Natural killer cell (primary cell): Measurements from ENCODE around the gene GPR173. TPM values are rescaled to one million over a fixed set of nuclear protein-coding genes. Genes with fewer than 3 reads are reported as not detected.

ENCODE experiments used
- ATAC-seq, 3 donors: fragments of 150-1000 bp in 2 of 3; fragments of 200-7000 bp in 1 of 3; cut with Tn5 transposase; 1 replicate in 1 of 3; 2 replicates in 2 of 3; pipeline ENCODE4 v1.10.0; 2021; ENCODE audit warnings: mild to moderate bottlenecking in 2 of 3, moderate library complexity in 2 of 3
- DNase-seq, 2 donors: peaks; one replicate each; pipeline versions ENCODE4 v3.0.0 to v3.0.0-alpha.2; 2013 to 2021; ENCODE audit warnings: mixed read lengths in 1 of 2
- H3K27ac ChIP-seq: one replicate; pipeline ENCODE4 v1.5.1; 2013; ENCODE audit warnings: mild to moderate bottlenecking, low read length
- H3K27me3 ChIP-seq: one replicate; pipeline ENCODE4 v1.6.1; 2013; ENCODE audit warnings: low read length; ENCODE audit not compliant: control insufficient read depth, insufficient read depth
- H3K36me3 ChIP-seq: one replicate; pipeline ENCODE4 v1.6.1; 2013; ENCODE audit warnings: low read length; ENCODE audit not compliant: control insufficient read depth, insufficient read depth
- H3K4me1 ChIP-seq: one replicate; pipeline ENCODE4 v1.6.1; 2013; ENCODE audit warnings: low read length; ENCODE audit not compliant: control insufficient read depth, insufficient read depth
- H3K4me3 ChIP-seq: one replicate; pipeline ENCODE4 v1.5.1; 2013; ENCODE audit warnings: low read length
- H3K9me3 ChIP-seq: one replicate; pipeline ENCODE4 v1.6.1; 2013; ENCODE audit warnings: low read length; ENCODE audit not compliant: control insufficient read depth, insufficient read depth
- H3K27ac Mint-ChIP-seq, 2 donors: one replicate each; pipeline ENCODE4 v1.8.0; 2022; ENCODE audit warnings: mild to moderate bottlenecking in 2 of 2, mixed read lengths in 2 of 2, moderate library complexity in 1 of 2
- H3K27me3 Mint-ChIP-seq, 2 donors: one replicate each; pipeline ENCODE4 v1.8.0; 2022; ENCODE audit warnings: low read depth in 2 of 2, mixed read lengths in 2 of 2
- H3K36me3 Mint-ChIP-seq: one replicate; pipeline ENCODE4 v1.8.0; 2022; ENCODE audit warnings: mixed read lengths
- H3K4me1 Mint-ChIP-seq, 2 donors: one replicate each; pipeline ENCODE4 v1.8.0; 2022; ENCODE audit warnings: mixed read lengths in 2 of 2
- H3K4me3 Mint-ChIP-seq: one replicate; pipeline ENCODE4 v1.8.0; 2022; ENCODE audit warnings: mild to moderate bottlenecking, moderate library complexity, mixed read lengths
- H3K9me3 Mint-ChIP-seq, 2 donors: one replicate each; pipeline ENCODE4 v1.8.0; 2022; ENCODE audit warnings: mixed read lengths in 2 of 2
- WGBS: methylation state at CpG from one replicate; pipeline ENCODE4 v1.1.7; 2013; ENCODE audit warnings: missing lambda C conversion rate; ENCODE audit not compliant: insufficient coverage; 5-methylcytosine and 5-hydroxymethylcytosine counted together
- intact Hi-C: fragments of 100-400 bp; cut with micrococcal nuclease; formaldehyde crosslinking; loops from one replicate; pipeline ENCODE4 v1.14.2; 2022
- total RNA-seq, 4 donors: library from RNA; stranded (reverse); fragments of 120-200 nt in 1 of 4; gene quantifications; one replicate each; pipeline versions ENCODE4 v1.2.3 to v1.2.4, GENCODE V29; 2013 to 2022
- TF ChIP-seq, protein P1 (sequence below): fragments of 200-600 bp; IDR thresholded peaks from one replicate; pipeline ENCODE4 v1.8.0; 2022; ENCODE audit warnings: antibody characterized with exemption

Gene GPR173
- total RNA-seq, 3 donors from 2014 or later (not counting 1 experiment from before 2014, with no cell fraction given): 0.48 TPM; not detected in 2

DNA sequence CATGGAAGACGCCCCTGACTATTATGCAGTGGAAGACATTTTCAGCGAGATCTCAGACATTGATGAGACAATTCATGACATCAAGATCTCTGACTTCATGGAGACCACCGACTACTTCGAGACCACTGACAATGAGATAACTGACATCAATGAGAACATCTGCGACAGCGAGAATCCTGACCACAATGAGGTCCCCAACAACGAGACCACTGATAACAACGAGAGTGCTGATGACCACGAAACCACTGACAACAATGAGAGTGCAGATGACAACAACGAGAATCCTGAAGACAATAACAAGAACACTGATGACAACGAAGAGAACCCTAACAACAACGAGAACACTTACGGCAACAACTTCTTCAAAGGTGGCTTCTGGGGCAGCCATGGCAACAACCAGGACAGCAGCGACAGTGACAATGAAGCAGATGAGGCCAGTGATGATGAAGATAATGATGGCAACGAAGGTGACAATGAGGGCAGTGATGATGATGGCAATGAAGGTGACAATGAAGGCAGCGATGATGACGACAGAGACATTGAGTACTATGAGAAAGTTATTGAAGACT, 37.2 kb downstream of the GPR173 start:
- H3K27ac Mint-ChIP-seq: peak overlapping the region; percentile 6 to 86
- TF ChIP-seq, protein P1, sequence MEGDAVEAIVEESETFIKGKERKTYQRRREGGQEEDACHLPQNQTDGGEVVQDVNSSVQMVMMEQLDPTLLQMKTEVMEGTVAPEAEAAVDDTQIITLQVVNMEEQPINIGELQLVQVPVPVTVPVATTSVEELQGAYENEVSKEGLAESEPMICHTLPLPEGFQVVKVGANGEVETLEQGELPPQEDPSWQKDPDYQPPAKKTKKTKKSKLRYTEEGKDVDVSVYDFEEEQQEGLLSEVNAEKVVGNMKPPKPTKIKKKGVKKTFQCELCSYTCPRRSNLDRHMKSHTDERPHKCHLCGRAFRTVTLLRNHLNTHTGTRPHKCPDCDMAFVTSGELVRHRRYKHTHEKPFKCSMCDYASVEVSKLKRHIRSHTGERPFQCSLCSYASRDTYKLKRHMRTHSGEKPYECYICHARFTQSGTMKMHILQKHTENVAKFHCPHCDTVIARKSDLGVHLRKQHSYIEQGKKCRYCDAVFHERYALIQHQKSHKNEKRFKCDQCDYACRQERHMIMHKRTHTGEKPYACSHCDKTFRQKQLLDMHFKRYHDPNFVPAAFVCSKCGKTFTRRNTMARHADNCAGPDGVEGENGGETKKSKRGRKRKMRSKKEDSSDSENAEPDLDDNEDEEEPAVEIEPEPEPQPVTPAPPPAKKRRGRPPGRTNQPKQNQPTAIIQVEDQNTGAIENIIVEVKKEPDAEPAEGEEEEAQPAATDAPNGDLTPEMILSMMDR: no peak
- Histone ChIP-seq H3K27ac (no peak overlapping the region), H3K9me3 (no peaks in the 10 kb centered on the region), H3K36me3 (peaks cover 8% of the 10 kb centered on the region), H3K4me3 (no peak overlapping the region), H3K4me1 (peaks cover 25% of the 10 kb centered on the region), H3K27me3 (no peaks in the 10 kb centered on the region)
- no peaks in the 10 kb centered on the region for H3K36me3 Mint-ChIP-seq
- no peaks in the 10 kb centered on the region for H3K9me3 Mint-ChIP-seq
- H3K27me3 Mint-ChIP-seq: no peaks in the 10 kb centered on the region
- peaks cover 18 to 53% of the 10 kb centered on the region in 2 donors for H3K4me1 Mint-ChIP-seq
- intact Hi-C loops: loop anchor here (5.0 to 10.0 kb wide), 2 partner anchors 142 to 599 kb away; partner anchors contain the start of genes HUWE1 and KDM5C
- WGBS: 67% methylated on average over 16 of the region's 17 CpGs
- peak in 1 of 3 donors; percentile 4 for ATAC-seq
- no peak overlapping the region for H3K4me3 Mint-ChIP-seq
- peak in 1 of 2 donors; percentile 60 for DNase-seq

DNA sequence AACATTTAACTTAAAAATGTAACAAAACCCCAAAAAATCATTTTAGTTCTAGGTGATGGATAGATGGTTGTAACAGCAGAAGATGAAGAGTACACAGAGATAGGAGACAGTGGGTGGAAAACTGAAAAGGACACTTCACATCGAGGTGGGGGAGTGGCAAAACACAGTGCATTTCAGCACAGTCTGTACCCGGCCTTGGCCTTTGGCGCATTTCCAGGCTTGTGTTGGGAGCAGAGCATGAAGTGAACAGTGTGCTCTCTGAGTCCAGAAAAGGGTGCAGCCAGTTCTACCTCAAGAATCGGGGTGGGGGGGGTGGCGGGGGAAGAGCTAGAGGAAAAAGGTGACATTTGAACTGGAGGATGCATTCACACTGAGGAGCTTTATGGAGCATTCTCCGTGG, 37.9 kb downstream of the GPR173 start:
- no peak overlapping the region for H3K4me3 Mint-ChIP-seq
- peaks cover 15 to 49% of the 10 kb centered on the region in 2 donors for H3K4me1 Mint-ChIP-seq
- no peaks in the 10 kb centered on the region for H3K36me3 Mint-ChIP-seq
- H3K27me3 ChIP-seq: no peaks in the 10 kb centered on the region
- peak overlapping the region; percentile 6 to 86 for H3K27ac Mint-ChIP-seq
- H3K36me3 ChIP-seq: peaks cover 8% of the 10 kb centered on the region
- H3K4me1 ChIP-seq: peaks cover 21% of the 10 kb centered on the region
- no peaks in the 10 kb centered on the region for H3K9me3 Mint-ChIP-seq
- TF ChIP-seq, protein P1: no peak
- DNase-seq (no peak), ATAC-seq (no peak)
- H3K27me3 Mint-ChIP-seq: no peaks in the 10 kb centered on the region
- no peak overlapping the region for H3K4me3 ChIP-seq
- 89% methylated on average over 6 of the region's 6 CpGs for WGBS
- intact Hi-C loops: loop anchor here (5.0 to 10.0 kb wide), 2 partner anchors 141 to 598 kb away; partner anchors contain the start of genes HUWE1 and KDM5C
- no peaks in the 10 kb centered on the region for H3K9me3 ChIP-seq
- no peak overlapping the region for H3K27ac ChIP-seq

DNA sequence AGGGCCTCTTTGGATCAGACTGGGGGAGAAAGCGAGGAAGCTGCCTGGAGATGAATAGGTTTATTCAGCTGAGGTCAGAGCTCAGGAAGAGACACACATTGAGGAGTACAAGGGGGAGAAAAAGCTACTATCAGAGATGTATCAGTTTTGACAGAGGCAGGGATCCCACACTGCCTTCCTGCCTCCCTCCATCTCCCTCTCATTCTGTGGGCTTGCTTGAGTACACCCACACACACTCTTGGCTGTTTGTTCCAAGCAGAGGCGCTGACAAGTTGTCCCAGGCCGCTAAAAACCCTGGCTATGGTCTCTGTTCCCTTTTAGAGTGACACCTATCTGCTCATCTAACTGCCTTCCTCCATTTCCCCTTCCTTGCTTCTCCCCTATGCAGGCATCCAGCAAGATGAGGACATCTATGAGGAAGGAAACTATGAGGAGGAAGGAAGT, 38.8 kb downstream of the GPR173 start:
- Mint-ChIP-seq H3K36me3 (no peaks in the 10 kb centered on the region), H3K27me3 (no peaks in the 10 kb centered on the region), H3K4me3 (no peak overlapping the region), H3K9me3 (no peaks in the 10 kb centered on the region), H3K4me1 (peaks cover 15 to 43% of the 10 kb centered on the region in 2 donors), H3K27ac (peak overlapping the region; percentile 86 to 87)
- TF ChIP-seq, protein P1: no peak
- peak in 1 of 2 donors; percentile 34 for DNase-seq
- intact Hi-C loops: loop anchor here (5.0 to 10.0 kb wide), 2 partner anchors 140 to 597 kb away; partner anchors contain the start of genes HUWE1 and KDM5C
- Histone ChIP-seq H3K4me1 (peaks cover 21% of the 10 kb centered on the region), H3K9me3 (no peaks in the 10 kb centered on the region), H3K4me3 (no peak overlapping the region), H3K27ac (no peak overlapping the region), H3K36me3 (peaks cover 8% of the 10 kb centered on the region), H3K27me3 (no peaks in the 10 kb centered on the region)
- ATAC-seq: no peak
- 90% methylated on average over 3 of the region's 3 CpGs for WGBS
